ENCODE measurements around the gene PARM1.

PARM1 gene

DNA sequence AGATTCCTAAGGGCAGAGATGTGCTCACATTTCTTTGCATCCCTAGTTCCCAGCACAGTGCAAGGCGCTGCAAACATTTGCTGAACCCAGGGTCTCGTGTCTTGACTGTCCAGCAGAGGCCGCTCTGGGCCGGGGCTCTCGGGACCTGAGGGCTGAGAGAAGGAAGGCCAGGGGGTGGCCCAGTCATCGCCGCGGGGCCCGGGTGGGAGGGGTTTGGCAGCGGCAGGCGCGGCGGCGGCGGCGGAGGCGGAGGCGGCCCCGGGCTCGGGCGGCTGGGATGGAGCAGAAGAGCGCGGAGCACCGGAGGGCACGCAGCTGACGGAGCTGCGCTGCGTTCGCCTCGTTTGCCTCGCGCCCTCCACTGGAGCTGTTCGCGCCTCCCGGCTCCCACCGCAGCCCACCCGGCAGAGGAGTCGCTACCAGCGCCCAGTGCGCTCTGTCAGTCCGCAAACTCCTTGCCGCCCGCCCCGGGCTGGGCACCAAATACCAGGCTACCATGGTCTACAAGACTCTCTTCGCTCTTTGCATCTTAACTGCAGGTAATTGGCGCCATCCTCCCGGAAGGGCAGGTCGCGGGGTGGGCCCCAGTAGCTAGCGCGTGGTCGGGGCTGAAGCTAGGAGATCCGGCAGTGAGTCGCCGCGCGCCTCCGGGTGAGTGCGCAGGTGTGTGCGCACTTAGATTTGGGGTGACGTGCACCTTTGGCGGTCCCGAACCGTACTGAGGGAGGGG lies at the start of gene PARM1:
Gene PARM1, plus strand, starts transcription at position 285 of the 730 bp plus-strand sequence. Its CDS starts 212 bp downstream, at position 497.
- peak within 1 kb of the TSS; percentile 100 for H3K9ac ChIP-seq (ENCODE audit: low read length)
- peak within 1 kb of the TSS; percentile 96 for H3K27ac ChIP-seq (ENCODE audit: low read length)
- H2AFZ ChIP-seq (ENCODE audit: low read depth, low read length) = peak within 1 kb of the TSS; percentile 81

DNA sequence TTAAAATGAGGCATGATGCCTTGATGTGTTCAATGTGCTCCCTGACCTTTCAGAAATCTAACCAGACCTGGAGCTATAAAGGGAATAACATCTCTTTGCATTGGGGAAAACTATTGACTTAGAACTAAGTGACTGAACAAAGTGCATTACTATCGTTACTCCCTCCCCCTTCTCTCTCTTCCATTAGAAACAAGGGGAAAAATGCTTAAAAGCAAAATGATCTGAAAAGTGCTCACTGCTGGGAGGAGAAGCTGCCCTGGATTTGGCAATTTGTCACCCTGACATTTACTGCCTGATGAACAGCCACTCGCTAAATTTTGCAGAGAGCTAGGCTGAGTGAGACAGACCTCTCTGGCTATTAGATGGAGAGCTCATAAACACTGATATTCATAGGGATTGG lies 48.6 kb upstream of the PARM1 start:
- no peaks in the 10 kb centered on the region for H3K36me3 ChIP-seq (replicated peaks; ENCODE audit: low read depth, low read length)
- no peaks in the 10 kb centered on the region for H3K27me3 ChIP-seq (ENCODE audit: low read depth, low read length)

More for the DNA sequence above, at the start of gene PARM1:
- TF ChIP-seq CTCF (IDR thresholded peaks at IDR 0.05; ENCODE audit: low read depth, low read length) (peak; percentile 88), EZH2phosphoT487 (IDR thresholded peaks at IDR 0.05; ENCODE audit: low read depth) (no peak)
- peaks cover 33% of the 10 kb centered on the region for H3K36me3 ChIP-seq (replicated peaks; ENCODE audit: low read depth, low read length)
- H3K4me3 ChIP-seq (ENCODE audit: low read length) = peak within 1 kb of the TSS; percentile 97
- H3K27me3 ChIP-seq (ENCODE audit: low read depth, low read length) = no peaks in the 10 kb centered on the region
- H3K79me2 ChIP-seq (ENCODE audit: low read length) = peaks cover 72% of the 10 kb centered on the region
- H3K4me1 ChIP-seq (ENCODE audit: low read length) = peaks cover 72% of the 10 kb centered on the region
- peak within 1 kb of the TSS; percentile 82 for H3K4me2 ChIP-seq (ENCODE audit: low read length)
- peaks cover 30% of the 10 kb centered on the region for H4K20me1 ChIP-seq (ENCODE audit: insufficient read depth, low read length)
- no peaks in the 10 kb centered on the region for H3K9me3 ChIP-seq (ENCODE audit: insufficient read depth, low read length)

GRCh38 chr4:74886484-74886883 lies 46.4 kb upstream of the PARM1 start:
- Histone ChIP-seq H3K79me2 (ENCODE audit: low read length) (no peaks in the 10 kb centered on the region), H3K27ac (ENCODE audit: low read length) (no peak overlapping the region), H3K9me3 (ENCODE audit: insufficient read depth, low read length) (no peaks in the 10 kb centered on the region), H3K27me3 (ENCODE audit: low read depth, low read length) (no peaks in the 10 kb centered on the region), H2AFZ (ENCODE audit: low read depth, low read length) (no peak overlapping the region), H4K20me1 (ENCODE audit: insufficient read depth, low read length) (no peaks in the 10 kb centered on the region), H3K4me3 (ENCODE audit: low read length) (no peak overlapping the region), H3K4me2 (ENCODE audit: low read length) (no peak overlapping the region), H3K36me3 (replicated peaks; ENCODE audit: low read depth, low read length) (no peaks in the 10 kb centered on the region), H3K4me1 (ENCODE audit: low read length) (no peaks in the 10 kb centered on the region), H3K9ac (ENCODE audit: low read length) (no peak overlapping the region)
- TF ChIP-seq EZH2phosphoT487 (IDR thresholded peaks at IDR 0.05; ENCODE audit: low read depth) = no peak
- TF ChIP-seq CTCF (IDR thresholded peaks at IDR 0.05; ENCODE audit: low read depth, low read length) = no peak

More for the DNA sequence above, 48.6 kb upstream of the PARM1 start:
- Histone ChIP-seq H3K9ac (ENCODE audit: low read length) (no peak overlapping the region), H3K9me3 (ENCODE audit: insufficient read depth, low read length) (no peaks in the 10 kb centered on the region), H4K20me1 (ENCODE audit: insufficient read depth, low read length) (no peaks in the 10 kb centered on the region), H3K4me3 (ENCODE audit: low read length) (no peak overlapping the region), H3K4me1 (ENCODE audit: low read length) (peaks cover 8% of the 10 kb centered on the region; the same call in 1 of the 2 replicates), H3K79me2 (ENCODE audit: low read length) (no peaks in the 10 kb centered on the region), H2AFZ (ENCODE audit: low read depth, low read length) (no peak overlapping the region), H3K27ac (ENCODE audit: low read length) (no peak overlapping the region), H3K4me2 (ENCODE audit: low read length) (no peak overlapping the region)
- TF ChIP-seq CTCF (IDR thresholded peaks at IDR 0.05; ENCODE audit: low read depth, low read length) = no peak
- no peak for TF ChIP-seq EZH2phosphoT487 (IDR thresholded peaks at IDR 0.05; ENCODE audit: low read depth)

GRCh38 chr4:74890341-74890740 lies 42.6 kb upstream of the PARM1 start:
- TF ChIP-seq EZH2phosphoT487 (IDR thresholded peaks at IDR 0.05; ENCODE audit: low read depth) (no peak), CTCF (IDR thresholded peaks at IDR 0.05; ENCODE audit: low read depth, low read length) (no peak)
- Histone ChIP-seq H3K9ac (ENCODE audit: low read length) (no peak overlapping the region), H3K4me3 (ENCODE audit: low read length) (no peak overlapping the region), H4K20me1 (ENCODE audit: insufficient read depth, low read length) (no peaks in the 10 kb centered on the region), H3K4me2 (ENCODE audit: low read length) (no peak overlapping the region), H3K79me2 (ENCODE audit: low read length) (no peaks in the 10 kb centered on the region), H3K4me1 (ENCODE audit: low read length) (peaks cover 20% of the 10 kb centered on the region), H3K27me3 (ENCODE audit: low read depth, low read length) (no peaks in the 10 kb centered on the region), H3K9me3 (ENCODE audit: insufficient read depth, low read length) (no peaks in the 10 kb centered on the region), H3K36me3 (replicated peaks; ENCODE audit: low read depth, low read length) (no peaks in the 10 kb centered on the region), H3K27ac (ENCODE audit: low read length) (no peak overlapping the region), H2AFZ (ENCODE audit: low read depth, low read length) (no peak overlapping the region)

Measured in OCI-LY3 (cell line).